ENCODE data around the gene ABLIM2.

The ABLIM2 gene

GRCh38 chr4:8121292-8122015 is 37.2 kb downstream of the ABLIM2 start:
- TF ChIP-seq ZFX (IDR thresholded peaks at IDR 0.05) (no peak), CTCF (conservative IDR thresholded peaks at IDR 0.05) (no peak)
- no peak overlapping the region for H3K27ac ChIP-seq

DNA sequence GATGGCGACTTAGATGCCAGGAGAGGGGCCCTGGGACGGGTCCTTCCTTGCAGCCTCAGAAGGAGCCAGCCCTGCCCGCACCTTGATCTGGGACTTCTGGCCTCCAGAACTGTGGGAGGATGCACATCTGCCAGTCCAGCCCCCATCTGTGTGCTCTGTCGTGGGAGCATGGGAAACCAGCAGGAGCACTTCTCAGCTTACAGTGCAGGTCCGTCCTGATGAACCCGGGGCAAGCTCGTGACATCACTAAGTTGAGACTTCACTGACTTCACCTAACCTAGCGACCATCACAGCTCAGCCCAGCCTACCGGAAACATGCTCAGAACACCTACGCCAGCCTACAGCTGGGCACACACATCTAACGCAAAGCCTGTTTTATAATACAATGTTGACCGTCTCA is 38.1 kb downstream of the ABLIM2 start:
- no peak overlapping the region for H3K27ac ChIP-seq
- no peak for TF ChIP-seq CTCF (conservative IDR thresholded peaks at IDR 0.05)
- TF ChIP-seq ZFX (IDR thresholded peaks at IDR 0.05) = no peak

- no peak overlapping the region for H3K27ac ChIP-seq
- TF ChIP-seq ZFX (IDR thresholded peaks at IDR 0.05) (no peak), CTCF (conservative IDR thresholded peaks at IDR 0.05) (no peak)
These were observed 38.7 kb downstream of the ABLIM2 start for GRCh38 chr4:8119877-8120276.

DNA sequence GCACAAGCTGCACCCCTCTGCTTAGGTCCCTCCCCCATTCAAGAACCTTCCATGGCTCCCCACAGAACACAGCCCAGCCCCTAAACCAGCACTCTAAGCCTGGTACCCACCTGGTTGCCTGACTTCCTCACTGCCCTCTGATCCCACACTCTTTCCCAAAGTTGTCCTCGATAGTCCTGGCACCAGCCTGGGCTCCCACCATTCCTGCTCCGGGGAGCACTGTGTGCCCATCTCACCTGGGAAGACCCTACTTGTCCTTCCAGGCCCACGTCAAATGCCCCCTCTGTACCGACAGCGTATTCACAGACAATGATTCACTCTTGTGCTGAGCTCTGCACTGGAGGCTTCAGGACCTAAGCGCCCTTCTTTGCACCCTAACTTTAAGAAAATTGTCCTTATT is 40.1 kb downstream of the ABLIM2 start:
- no peak overlapping the region for H3K27ac ChIP-seq
- TF ChIP-seq CTCF (conservative IDR thresholded peaks at IDR 0.05) = no peak
- no peak for TF ChIP-seq ZFX (IDR thresholded peaks at IDR 0.05)

DNA sequence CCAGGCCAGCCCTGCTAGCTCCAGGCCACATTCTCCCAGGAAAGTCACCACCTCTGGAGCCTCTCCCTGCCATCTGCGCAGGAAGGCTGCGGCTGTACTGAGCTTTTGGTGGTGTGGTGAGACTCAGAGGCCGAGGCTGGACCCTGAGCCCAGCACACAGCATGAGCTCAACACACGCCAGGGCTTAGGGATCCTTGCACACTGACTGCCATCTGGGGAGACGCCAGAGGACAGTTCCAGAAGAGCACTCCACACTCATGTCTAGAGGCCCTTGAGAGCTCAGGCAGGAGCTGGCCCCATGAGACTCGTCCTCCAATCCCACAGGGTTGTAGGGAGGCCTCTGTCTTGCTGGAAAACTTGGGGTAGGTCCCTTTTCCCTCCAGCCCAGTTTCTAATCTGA is 40.6 kb downstream of the ABLIM2 start:
- H3K27ac ChIP-seq = no peak overlapping the region

GRCh38 chr4:8117278-8117682 is 41.3 kb downstream of the ABLIM2 start:
- no peak overlapping the region for H3K27ac ChIP-seq
- no peak for TF ChIP-seq ZFX (IDR thresholded peaks at IDR 0.05)
- no peak for TF ChIP-seq CTCF (conservative IDR thresholded peaks at IDR 0.05)

More for the DNA sequence above, 40.6 kb downstream of the ABLIM2 start:
- TF ChIP-seq ZFX (IDR thresholded peaks at IDR 0.05) (no peak), CTCF (conservative IDR thresholded peaks at IDR 0.05) (no peak)

GRCh38 chr4:8115916-8116315 is 42.7 kb downstream of the ABLIM2 start:
- TF ChIP-seq CTCF (conservative IDR thresholded peaks at IDR 0.05) = no peak
- TF ChIP-seq ZFX (IDR thresholded peaks at IDR 0.05) = no peak
- H3K27ac ChIP-seq = no peak overlapping the region

All from C4-2B (cell line).